SK-MEL-5 (cell line): Measurements from ENCODE around the gene ZNF608. TPM values are rescaled to one million over a fixed set of nuclear protein-coding genes. Genes with fewer than 3 reads are reported as not detected.

Experiments
- DNase-seq: peaks from one replicate; pipeline ENCODE4 v3.0.0-alpha.2; 2016; ENCODE audit warnings: low read depth, low spot score
- in situ Hi-C: cut with HindIII; loops from 2 replicates; pipeline ENCODE4 v1.10.0; 2016; ENCODE audit warnings: low sequenced_read_pairs, high pct_unique_total_duplicates, low pct_unique_long_range_greater_than_20kb
- polyA plus RNA-seq, 2 experiments: library from polyadenylated mRNA; depleted of rRNA; stranded (reverse); fragments of >200 nt; gene quantifications; 2 replicates each; pipeline ENCODE4 v1.2.3, GENCODE V29; 2015
- total RNA-seq: library from RNA; depleted of rRNA; stranded (reverse); fragments of >200 nt; shearing (Covaris generic); gene quantifications from 2 replicates; pipeline ENCODE4 v1.2.3, GENCODE V29; 2014; rRNA removed

ZNF608 gene
- 10.9 and 11.6 TPM in 2 replicates for total RNA-seq
- polyA plus RNA-seq (2015; cell fraction: cytosol; rRNA removed): 7.6 and 12.4 TPM in 2 replicates
- 19.6 and 23.4 TPM in 2 replicates for polyA plus RNA-seq (2015; cell fraction: nucleus; rRNA removed)

GRCh38 chr5:124745928-124746915 is at the start of gene ZNF608:
Gene ZNF608 (minus strand): TSS chr5:124746639. CDS start chr5:124744989, 1,650 bp downstream.
- in situ Hi-C loops: no loop called here
- peak; percentile 68 for DNase-seq

- in situ Hi-C loops: no loop called here
- DNase-seq: no peak
Observed at GRCh38 chr5:124795829-124796228, 49.4 kb upstream of the ZNF608 start.

- no peak for DNase-seq
- in situ Hi-C loops: no loop called here
Observed at GRCh38 chr5:124790895-124791732, 44.7 kb upstream of the ZNF608 start.

GRCh38 chr5:124790301-124790894 is 44.0 kb upstream of the ZNF608 start:
- in situ Hi-C loops: no loop called here
- DNase-seq: no peak

- no peak for DNase-seq
- in situ Hi-C loops: no loop called here
Observed at GRCh38 chr5:124789104-124789605, 42.7 kb upstream of the ZNF608 start.

GRCh38 chr5:124783794-124784193 is 37.4 kb upstream of the ZNF608 start:
- DNase-seq: no peak
- in situ Hi-C loops: no loop called here

GRCh38 chr5:124783285-124783684 is 36.8 kb upstream of the ZNF608 start:
- DNase-seq: no peak
- in situ Hi-C loops: no loop called here

GRCh38 chr5:124782262-124782661 is 35.8 kb upstream of the ZNF608 start:
- in situ Hi-C loops: no loop called here
- no peak for DNase-seq

GRCh38 chr5:124780011-124780410 is 33.6 kb upstream of the ZNF608 start:
- DNase-seq: no peak
- in situ Hi-C loops: no loop called here

GRCh38 chr5:124773315-124774311 is 27.2 kb upstream of the ZNF608 start:
- in situ Hi-C loops: no loop called here
- DNase-seq: peak; percentile 39

GRCh38 chr5:124772457-124773200 is 26.2 kb upstream of the ZNF608 start:
- no peak for DNase-seq
- in situ Hi-C loops: no loop called here

GRCh38 chr5:124771761-124772160 is 25.3 kb upstream of the ZNF608 start:
- no peak for DNase-seq
- in situ Hi-C loops: no loop called here

GRCh38 chr5:124764992-124765611 is 18.7 kb upstream of the ZNF608 start:
- DNase-seq: no peak
- in situ Hi-C loops: no loop called here

- in situ Hi-C loops: no loop called here
- DNase-seq: no peak
Observed at GRCh38 chr5:124764585-124764984, 18.1 kb upstream of the ZNF608 start.

GRCh38 chr5:124761010-124761409 is 14.6 kb upstream of the ZNF608 start:
- DNase-seq: no peak
- in situ Hi-C loops: no loop called here
